HFFc6 (cell line): ENCODE results near the gene TMEM150A. TPM values are rescaled to one million over a fixed set of nuclear protein-coding genes. Genes with fewer than 3 reads are reported as not detected.
A peak's percentile ranks its signal among the peaks of the same experiment; 100 is the strongest.
"Not testable (repeated sequence)": the region's sequence is repeated elsewhere in the genome, so short reads cannot be mapped to it uniquely, and the experiment has no call there.

Experiments
- DNase-seq: peaks from one replicate; pipeline ENCODE4 v3.0.0-alpha.2; 2018
- H3K27ac Mint-ChIP-seq: 2 replicates; pipeline ENCODE4 v1.8.0; 2020; ENCODE audit warnings: mild to moderate bottlenecking, mixed read lengths
- H3K27me3 Mint-ChIP-seq: 2 replicates; pipeline ENCODE4 v1.8.0; 2021; ENCODE audit warnings: mild to moderate bottlenecking, moderate library complexity, mixed read lengths; ENCODE audit not compliant: insufficient read depth
- H3K36me3 Mint-ChIP-seq: 2 replicates; pipeline ENCODE4 v1.8.0; 2021; ENCODE audit warnings: low read depth, mixed read lengths
- H3K4me1 Mint-ChIP-seq: 2 replicates; pipeline ENCODE4 v1.8.0; 2020; ENCODE audit warnings: low read depth, mixed read lengths
- H3K4me3 Mint-ChIP-seq: 2 replicates; pipeline ENCODE4 v1.8.0; 2020; ENCODE audit warnings: mild to moderate bottlenecking, moderate library complexity, mixed read lengths
- H3K9me3 Mint-ChIP-seq: 2 replicates; pipeline ENCODE4 v1.8.0; 2020; ENCODE audit warnings: mild to moderate bottlenecking, mixed read lengths
- CTCF ChIP-seq: fragments of 200-600 bp; sonication (generic); IDR thresholded peaks from 2 replicates; pipeline ENCODE4 v1.5.0; 2021; ENCODE audit warnings: antibody characterized with exemption, mild to moderate bottlenecking
- total RNA-seq, 6 experiments: library from RNA; stranded (reverse); fragmentation: NEBNext Ultra II Directional; extraction: Animal tissue kit (Norgen Biotek cat#: 25700); gene quantifications; 2 replicates in 1 of 6; 3 replicates in 5 of 6; pipeline ENCODE4 v1.2.3, GENCODE V29; 2021

The TMEM150A gene
- total RNA-seq, 6 experiments from 2014 or later: 10.3 to 20.4 (median 12.7) TPM

DNA sequence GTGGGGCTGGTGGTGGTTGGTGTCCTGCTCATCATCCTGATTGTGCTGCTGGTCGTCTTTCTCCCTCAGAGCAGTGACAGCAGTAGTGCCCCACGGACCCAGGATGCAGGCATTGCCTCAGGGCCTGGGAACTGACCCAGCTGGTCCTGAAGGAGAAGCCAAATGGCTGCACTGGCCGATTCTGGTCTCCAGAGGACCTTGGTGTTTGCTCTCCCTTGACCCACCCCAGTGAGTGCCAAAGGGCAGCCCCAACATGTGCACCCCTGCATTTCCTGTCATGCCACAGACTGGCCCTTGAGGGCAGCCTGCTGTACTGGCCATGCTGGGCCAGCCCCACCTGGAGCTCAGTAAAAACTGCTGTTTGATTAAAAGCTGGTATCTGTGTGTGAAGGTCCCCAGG lies 9.5 kb downstream of the TMEM150A start:
- no peak for TF ChIP-seq CTCF
- H3K27ac Mint-ChIP-seq: no peak overlapping the region
- no peak for DNase-seq
- peaks cover 2% of the 10 kb centered on the region; the same call in 1 of the 2 replicates for H3K27me3 Mint-ChIP-seq
- H3K9me3 Mint-ChIP-seq: no peaks in the 10 kb centered on the region
- peaks cover 51% of the 10 kb centered on the region for H3K4me1 Mint-ChIP-seq
- no peak overlapping the region for H3K4me3 Mint-ChIP-seq
- peaks cover 4% of the 10 kb centered on the region; the same call in 1 of the 2 replicates for H3K36me3 Mint-ChIP-seq

DNA sequence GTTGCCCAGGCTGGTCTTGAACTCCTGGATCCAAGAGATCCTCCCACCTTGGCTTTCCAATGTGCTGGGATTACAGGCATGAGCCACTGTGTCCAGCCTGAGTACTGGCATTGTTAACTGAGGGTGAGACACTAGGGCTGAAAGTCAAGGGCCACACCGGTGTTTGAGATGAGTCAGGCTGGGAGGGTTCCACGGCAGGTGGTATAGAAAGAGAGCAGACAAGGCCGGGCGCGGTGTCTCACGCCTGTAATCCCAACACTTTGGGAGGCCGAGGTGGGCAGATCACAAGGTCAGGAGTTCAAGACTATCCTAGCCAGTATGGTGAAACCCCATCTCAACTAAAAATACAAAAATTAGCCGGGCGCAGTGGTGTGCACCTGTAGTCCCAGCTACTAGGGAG lies 10.2 kb downstream of the TMEM150A start:
- not testable (repeated sequence) for DNase-seq, H3K4me3 Mint-ChIP-seq, H3K36me3 Mint-ChIP-seq, H3K9me3 Mint-ChIP-seq, H3K27me3 Mint-ChIP-seq
- peak overlapping the region; percentile 18; the same call in 1 of the 2 replicates for H3K27ac Mint-ChIP-seq
- peaks cover 57% of the 10 kb centered on the region for H3K4me1 Mint-ChIP-seq

GRCh38 chr2:85591563-85591962 lies 10.9 kb downstream of the TMEM150A start:
- Mint-ChIP-seq H3K4me3 (no peak overlapping the region), H3K9me3 (no peaks in the 10 kb centered on the region), H3K27ac (peak overlapping the region; percentile 86; the same call in 1 of the 2 replicates), H3K4me1 (peaks cover 51% of the 10 kb centered on the region), H3K36me3 (peaks cover 4% of the 10 kb centered on the region; the same call in 1 of the 2 replicates), H3K27me3 (no peaks in the 10 kb centered on the region; the same call in 1 of the 2 replicates)
- no peak for DNase-seq
- TF ChIP-seq CTCF: no peak

GRCh38 chr2:85590950-85591349 lies 11.5 kb downstream of the TMEM150A start:
- no peak for DNase-seq
- no peak overlapping the region for H3K4me3 Mint-ChIP-seq
- H3K36me3 Mint-ChIP-seq: peaks cover 4% of the 10 kb centered on the region; the same call in 1 of the 2 replicates

GRCh38 chr2:85589982-85590791 lies 12.3 kb downstream of the TMEM150A start:
- TF ChIP-seq CTCF: no peak
- H3K27ac Mint-ChIP-seq: peak overlapping the region; percentile 86
- H3K36me3 Mint-ChIP-seq: peaks cover 4% of the 10 kb centered on the region; the same call in 1 of the 2 replicates
- H3K27me3 Mint-ChIP-seq: no peaks in the 10 kb centered on the region; the same call in 1 of the 2 replicates
- no peaks in the 10 kb centered on the region for H3K9me3 Mint-ChIP-seq
- peak; percentile 72 for DNase-seq
- H3K4me1 Mint-ChIP-seq: peaks cover 58% of the 10 kb centered on the region
- peak overlapping the region; percentile 44 for H3K4me3 Mint-ChIP-seq

More at GRCh38 chr2:85590950-85591349, 11.5 kb downstream of the TMEM150A start:
- peak overlapping the region; percentile 86 for H3K27ac Mint-ChIP-seq
- no peaks in the 10 kb centered on the region for H3K9me3 Mint-ChIP-seq
- no peak for TF ChIP-seq CTCF
- peaks cover 50% of the 10 kb centered on the region for H3K4me1 Mint-ChIP-seq
- no peaks in the 10 kb centered on the region; the same call in 1 of the 2 replicates for H3K27me3 Mint-ChIP-seq

DNA sequence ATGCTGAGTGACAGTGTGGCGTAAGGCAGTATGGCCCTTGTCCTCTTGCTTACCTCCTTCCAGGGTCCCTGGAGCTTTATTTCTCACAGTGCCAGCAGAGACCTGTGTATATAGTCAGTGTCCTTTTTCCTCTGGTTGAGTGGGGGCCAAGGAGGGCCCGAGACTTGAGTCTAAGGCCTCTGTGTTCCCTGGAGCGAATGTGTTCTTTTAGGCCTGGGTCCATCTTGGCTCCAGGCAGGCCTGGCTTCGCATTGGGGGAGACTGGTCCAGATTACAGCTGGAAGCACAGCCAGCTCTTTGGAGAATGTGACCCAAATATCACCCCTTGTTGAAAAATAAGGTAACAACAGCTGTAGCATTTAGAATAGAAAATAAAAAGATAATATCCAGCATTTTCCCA lies 13.3 kb downstream of the TMEM150A start:
- Mint-ChIP-seq H3K4me3 (no peak overlapping the region), H3K4me1 (peaks cover 54% of the 10 kb centered on the region), H3K27me3 (no peaks in the 10 kb centered on the region; the same call in 1 of the 2 replicates), H3K9me3 (no peaks in the 10 kb centered on the region), H3K27ac (no peak overlapping the region), H3K36me3 (peaks cover 4% of the 10 kb centered on the region; the same call in 1 of the 2 replicates)
- DNase-seq: no peak
- TF ChIP-seq CTCF: no peak
